Measurements from ENCODE around the gene GSE1. TPM values are rescaled to one million over a fixed set of nuclear protein-coding genes. Genes with fewer than 3 reads are reported as not detected.

GSE1 gene
- total RNA-seq, 1 experiment from 2014 or later, result 124 TPM

DNA sequence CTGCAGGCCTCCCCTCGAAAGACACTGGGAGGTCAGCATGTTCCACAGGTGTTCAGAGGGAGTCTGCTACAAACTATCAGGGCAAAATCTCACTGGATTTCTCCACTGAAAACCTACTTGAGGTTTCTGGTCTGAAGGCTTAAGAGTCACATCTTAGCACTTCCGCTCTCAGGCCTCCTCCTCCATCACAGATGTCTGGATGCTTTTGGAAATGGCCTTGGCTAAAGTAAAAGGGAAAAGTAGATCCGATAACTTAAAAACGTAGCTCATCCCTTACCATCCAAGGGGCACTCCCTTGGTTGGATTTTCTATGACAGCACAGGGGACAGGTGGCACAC lies 61.3 kb downstream of the GSE1 start (continued):
- TF ChIP-seq, protein P1, sequence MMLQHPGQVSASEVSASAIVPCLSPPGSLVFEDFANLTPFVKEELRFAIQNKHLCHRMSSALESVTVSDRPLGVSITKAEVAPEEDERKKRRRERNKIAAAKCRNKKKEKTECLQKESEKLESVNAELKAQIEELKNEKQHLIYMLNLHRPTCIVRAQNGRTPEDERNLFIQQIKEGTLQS (CRISPR knock-in tag; conservative IDR thresholded peaks at IDR 0.05), result no peak
- TF ChIP-seq, protein P2, sequence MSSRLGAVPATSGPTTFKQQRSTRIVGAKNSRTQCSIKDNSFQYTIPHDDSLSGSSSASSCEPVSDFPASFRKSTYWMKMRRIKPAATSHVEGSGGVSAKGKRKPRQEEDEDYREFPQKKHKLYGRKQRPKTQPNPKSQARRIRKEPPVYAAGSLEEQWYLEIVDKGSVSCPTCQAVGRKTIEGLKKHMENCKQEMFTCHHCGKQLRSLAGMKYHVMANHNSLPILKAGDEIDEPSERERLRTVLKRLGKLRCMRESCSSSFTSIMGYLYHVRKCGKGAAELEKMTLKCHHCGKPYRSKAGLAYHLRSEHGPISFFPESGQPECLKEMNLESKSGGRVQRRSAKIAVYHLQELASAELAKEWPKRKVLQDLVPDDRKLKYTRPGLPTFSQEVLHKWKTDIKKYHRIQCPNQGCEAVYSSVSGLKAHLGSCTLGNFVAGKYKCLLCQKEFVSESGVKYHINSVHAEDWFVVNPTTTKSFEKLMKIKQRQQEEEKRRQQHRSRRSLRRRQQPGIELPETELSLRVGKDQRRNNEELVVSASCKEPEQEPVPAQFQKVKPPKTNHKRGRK (CRISPR knock-in tag; IDR thresholded peaks at IDR 0.05; ENCODE audit: borderline replicate concordance), result no peak
- TF ChIP-seq AFF4 (CRISPR knock-in tag; IDR thresholded peaks at IDR 0.05; ENCODE audit: borderline replicate concordance) (no peak), STAT6 (CRISPR knock-in tag; conservative IDR thresholded peaks at IDR 0.05; ENCODE audit: low read depth) (no peak), SOX15 (CRISPR knock-in tag; IDR thresholded peaks at IDR 0.05) (no peak)

GRCh38 chr16:85674828-85675227 lies 61.7 kb downstream of the GSE1 start:
- H3K36me3 Mint-ChIP-seq, result peaks cover 53% of the 10 kb centered on the region
- no peak for TF ChIP-seq AFF4 (CRISPR knock-in tag; IDR thresholded peaks at IDR 0.05; ENCODE audit: borderline replicate concordance)
- TF ChIP-seq ATF6 (CRISPR knock-in tag; IDR thresholded peaks at IDR 0.05), result no peak
- TF ChIP-seq SOX15 (CRISPR knock-in tag; IDR thresholded peaks at IDR 0.05), result no peak
- no peak for TF ChIP-seq SP1 (CRISPR knock-in tag; conservative IDR thresholded peaks at IDR 0.05)
- TF ChIP-seq GABPB1 (CRISPR knock-in tag; IDR thresholded peaks at IDR 0.05), result no peak
- no peak overlapping the region for H3K4me3 Mint-ChIP-seq
- no peak for ATAC-seq
- H3K4me1 Mint-ChIP-seq, result no peaks in the 10 kb centered on the region
- no peaks in the 10 kb centered on the region for H3K27me3 Mint-ChIP-seq (ENCODE audit: low read depth)
- ChIA-PET POLR2A (no interaction called here), CTCF (interaction anchor here (0.6 to 6.8 kb wide), 13 partner anchors 9 to 93 kb away, joined by 3 to 75 read pairs (median 3); no protein-coding TSS in a partner anchor)
- H3K27ac Mint-ChIP-seq, result no peak overlapping the region
- no peak for DNase-seq (ENCODE audit: low spot score)
- H3K9me3 Mint-ChIP-seq, result no peaks in the 10 kb centered on the region
